Activated T-cell treated with anti-CD3 and anti-CD28 coated beads, Interleukin-2, amount 50 U/mL, for 48 hours (primary cell): Measurements from ENCODE around the gene RRBP1.

Experiments used
- DNase-seq, 2 experiments: peaks; one replicate each; pipeline ENCODE4 v3.0.0-alpha.2; 2020

RRBP1 gene

DNA sequence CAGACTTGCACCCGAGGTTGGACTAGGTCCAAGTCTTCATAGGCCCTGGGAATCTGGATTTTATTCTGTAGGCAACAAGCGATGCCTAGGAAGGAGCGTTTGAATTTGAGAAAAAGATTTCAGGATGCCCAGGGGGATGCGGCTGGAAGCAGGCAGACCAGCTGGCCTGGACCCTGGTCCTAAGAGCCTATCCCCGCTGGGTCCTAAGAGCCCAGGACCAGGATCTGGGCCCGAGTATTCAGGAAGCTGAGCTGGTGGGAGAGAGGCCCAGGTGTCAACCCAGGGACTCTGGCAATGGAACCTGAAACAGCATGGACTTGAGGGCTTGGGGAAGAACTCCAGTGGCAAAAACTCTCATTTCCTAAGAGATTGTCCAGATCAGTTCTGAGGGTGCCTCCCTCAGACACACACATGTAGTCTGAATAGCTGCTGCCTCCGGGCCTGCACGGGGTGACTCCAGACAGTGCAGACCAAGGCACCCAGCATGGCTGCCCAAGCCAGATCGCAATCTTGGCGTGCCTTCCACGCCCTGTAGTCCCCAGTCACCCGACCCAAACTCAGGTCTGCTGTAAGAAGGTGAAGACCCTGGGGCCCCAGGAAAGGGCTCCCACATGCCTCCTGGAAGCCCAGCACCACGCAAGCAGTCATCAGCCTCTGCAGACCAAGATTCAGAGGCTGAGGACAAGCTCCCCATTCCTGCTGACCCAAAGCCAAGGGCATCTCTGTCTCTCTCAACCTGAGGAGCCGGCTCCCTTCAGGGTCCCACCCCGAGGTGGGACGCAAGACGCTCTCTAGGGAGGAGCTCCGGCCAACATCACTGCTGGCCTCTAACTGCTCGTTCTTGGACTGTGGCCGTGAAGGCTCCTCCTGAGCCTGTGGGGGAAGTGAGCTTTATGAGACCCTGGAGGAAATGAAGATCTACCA, 34.4 kb downstream of the RRBP1 start:
- no peak for DNase-seq

DNA sequence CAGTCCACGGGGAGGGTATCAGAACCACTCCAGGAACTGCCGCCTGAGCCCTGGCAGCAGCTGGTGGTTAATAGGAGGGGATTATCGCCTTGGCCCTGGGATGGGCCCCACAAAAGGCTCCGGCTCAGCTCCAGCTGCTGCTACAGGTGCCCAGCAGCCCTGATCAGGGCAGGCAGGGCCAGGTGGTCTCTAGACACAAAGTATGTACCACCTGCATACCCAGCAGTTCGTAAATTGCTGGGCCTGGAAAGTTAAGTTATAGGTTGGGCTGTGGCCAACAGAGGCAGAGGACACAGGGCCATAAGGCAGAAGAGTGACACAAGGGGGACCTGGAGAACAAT, 35.1 kb downstream of the RRBP1 start:
- DNase-seq, result no peak

DNA sequence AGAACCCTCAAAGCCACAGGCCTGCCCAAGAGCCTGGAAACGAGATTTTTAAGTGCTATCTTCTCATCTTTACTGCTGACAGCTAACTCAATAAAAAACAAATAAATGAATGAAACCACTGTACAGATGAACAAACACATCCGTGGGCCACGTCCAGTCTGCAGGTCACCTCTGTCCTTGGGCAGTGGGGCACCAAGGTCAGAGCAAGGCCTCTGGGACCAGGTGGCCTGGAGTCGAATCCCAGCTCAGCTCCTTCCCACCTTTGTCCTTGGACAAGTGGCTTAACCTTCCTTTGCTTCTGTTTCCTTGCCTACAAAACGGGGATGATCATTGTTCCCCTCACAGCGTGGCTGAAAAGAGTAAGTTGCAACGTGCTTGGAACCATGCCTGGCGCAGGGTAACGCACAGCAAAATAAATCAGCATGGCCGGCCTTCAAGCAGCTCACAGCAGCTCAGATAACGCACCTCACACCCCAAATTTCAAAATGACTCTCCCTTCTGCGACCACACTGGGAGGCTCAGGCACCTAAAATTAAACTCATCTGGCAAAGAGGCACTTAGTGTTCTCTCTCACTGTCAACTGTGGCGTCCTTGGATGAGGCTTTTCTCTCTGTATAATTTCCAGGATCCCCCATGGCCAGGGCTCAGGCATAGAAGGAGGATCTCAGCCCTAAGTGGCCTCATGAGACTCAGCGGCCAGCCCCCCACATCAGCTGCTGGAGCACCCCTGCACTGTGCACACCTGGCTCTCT, 35.7 kb downstream of the RRBP1 start:
- DNase-seq, result no peak

DNA sequence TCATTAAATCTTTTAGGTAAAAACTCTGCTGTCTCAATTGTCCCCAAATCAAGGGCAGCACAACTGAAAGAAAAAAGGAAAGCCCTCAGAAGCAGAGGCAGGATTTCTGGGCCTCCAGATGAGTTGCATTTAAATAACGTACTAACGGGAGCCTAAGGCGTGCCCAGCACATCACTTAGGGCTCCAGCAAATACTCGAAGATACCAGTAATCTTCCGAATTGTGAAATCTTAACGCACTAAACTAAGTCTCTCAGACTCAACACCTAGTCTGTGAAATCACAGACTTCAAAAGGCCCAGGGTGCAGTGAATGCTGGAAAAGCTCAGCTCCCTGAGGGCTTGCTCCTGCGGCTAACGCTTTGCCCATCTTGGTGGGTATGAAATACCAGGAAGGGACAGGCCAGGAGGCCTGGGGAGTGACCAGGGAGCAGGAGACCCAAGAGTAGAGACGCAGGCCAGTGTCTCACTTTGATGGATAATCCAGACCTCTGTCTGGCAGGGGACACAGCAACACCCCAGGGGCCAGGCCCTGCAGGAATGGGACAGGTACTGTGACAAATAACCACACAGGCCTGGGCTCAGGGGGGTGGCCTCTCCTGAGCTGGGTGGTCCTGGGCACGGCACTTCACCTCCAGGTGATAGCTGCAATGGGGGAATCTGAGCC, 36.4 kb downstream of the RRBP1 start:
- DNase-seq, result no peak

DNA sequence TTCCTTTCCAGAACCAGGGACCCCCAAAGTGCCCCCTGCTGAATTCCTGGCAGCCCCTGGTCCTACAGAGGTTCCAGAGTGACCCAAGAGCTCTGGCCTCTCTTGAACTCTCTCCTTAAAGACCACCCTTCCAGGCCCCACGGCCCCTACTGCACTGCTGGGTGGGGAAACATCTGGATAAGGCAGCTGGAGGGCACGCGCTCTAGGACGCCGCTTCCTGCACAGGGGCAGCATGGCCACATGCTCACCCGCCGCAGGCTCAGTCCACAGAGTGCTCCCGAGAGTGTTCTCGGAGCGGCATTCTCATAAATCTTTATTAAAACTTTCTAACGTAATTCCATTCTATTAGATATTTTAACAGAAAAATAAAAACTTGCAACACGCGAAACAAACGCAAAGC, 37.0 kb downstream of the RRBP1 start:
- no peak for DNase-seq

DNA sequence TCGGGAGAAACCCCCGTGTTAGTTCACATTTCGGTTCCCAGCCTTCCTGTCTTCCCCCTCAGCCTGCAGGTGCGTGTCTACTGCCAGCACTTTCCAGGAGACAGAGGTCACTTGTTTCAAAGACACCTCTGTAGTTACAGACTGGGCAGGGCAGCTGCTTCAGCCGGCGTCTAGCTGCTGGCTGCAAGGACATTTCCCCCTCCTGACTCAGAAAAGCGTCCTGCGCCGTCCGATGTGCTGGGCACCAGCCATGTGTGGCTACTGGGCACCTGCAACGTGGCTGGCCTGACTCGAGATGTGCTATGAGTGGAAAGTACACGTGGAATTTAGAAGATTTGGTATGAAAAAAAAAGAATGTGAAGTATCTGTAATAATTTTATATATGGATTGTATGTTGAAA, 37.6 kb downstream of the RRBP1 start:
- DNase-seq, result no peak

DNA sequence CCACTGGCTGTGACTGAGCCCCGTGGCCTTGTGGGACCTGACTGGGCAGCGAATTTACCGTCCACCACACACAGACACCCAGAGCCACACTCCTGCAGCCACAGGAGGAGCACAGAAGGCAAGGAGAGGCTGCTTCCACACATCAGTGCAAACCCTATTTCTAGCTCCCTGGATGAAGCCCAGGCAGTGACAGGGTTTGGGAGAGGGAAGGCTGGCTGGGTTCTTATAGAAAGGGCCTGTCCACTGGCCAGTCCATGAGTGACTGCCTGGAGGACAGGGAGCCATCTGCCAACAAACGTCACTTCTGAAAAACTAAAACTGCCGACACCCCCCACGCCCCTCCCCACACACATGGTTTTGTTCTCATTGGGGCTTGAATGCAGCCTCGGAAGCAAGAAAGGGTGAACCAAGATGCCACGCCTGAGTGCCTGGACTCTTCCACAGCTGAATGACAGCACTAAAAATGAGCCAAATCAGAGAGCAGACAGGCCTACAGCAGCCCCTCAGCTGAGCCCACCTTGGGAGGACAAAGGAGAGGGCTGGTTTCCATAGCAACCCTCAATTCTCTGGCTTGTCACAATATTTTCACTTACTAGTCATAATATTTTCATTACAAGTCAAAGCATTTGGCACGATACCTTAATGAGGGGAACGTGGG, 38.4 kb downstream of the RRBP1 start:
- DNase-seq, result no peak

DNA sequence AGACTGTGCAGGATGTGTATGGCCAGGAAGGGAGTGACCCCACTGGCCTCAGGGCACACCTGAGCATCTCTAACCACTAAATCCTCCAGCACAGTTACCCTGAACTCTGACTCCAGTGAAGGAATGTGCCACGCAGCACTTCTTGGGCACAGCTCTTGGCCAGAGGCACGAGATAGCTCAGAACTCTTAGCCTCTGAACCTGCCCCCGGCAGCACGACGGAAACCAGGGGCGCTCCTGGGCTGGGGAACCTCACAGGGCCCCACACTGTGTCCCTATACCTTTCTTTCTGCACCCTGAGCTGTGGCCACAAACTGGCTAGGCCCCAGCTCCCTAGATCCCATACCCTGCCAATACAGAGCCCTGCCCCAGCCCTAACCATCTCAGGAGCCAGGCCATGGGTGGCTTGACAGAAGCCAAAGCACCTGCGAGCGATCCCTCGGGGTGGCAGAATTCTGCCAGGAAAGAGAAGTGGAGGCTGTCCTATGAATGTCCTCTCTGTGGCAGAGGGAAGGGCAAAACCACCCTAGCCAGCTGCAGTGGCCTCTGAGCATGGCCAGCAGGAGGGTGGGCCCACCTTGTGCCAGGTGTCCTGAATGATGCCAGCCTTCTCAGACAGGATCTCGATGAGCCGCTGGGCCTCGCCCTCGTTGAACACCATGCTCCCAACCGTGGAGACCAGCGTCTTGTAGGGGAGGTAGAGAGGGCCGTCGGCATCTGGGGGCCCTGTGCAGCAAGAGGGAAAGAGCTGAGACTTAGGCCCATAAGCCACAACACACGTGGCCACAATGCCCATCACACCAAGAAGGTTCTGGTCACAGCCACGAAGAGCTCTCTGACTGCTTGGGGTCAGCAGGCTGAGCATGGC, 39.4 kb downstream of the RRBP1 start:
- no peak for DNase-seq

DNA sequence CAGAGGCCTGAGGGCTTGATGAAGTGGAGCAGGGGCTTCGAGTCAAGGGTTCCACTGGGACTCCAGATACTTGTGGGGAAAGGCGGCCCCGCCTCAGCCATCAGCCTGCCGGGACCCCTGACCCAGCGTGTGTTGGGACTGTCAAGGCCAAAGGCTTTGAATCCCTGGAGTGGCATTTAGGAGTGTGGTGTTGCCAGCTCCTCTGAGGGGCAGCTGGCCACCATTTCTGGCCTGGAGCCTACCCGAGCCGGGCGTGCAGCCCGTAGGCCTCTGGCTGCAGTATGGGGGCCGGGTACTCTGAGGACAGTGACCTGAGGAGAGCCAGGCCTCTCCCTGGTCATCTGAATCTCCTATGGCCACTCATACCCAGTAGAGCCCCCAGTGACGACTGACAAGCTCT, 40.0 kb downstream of the RRBP1 start:
- no peak for DNase-seq

DNA sequence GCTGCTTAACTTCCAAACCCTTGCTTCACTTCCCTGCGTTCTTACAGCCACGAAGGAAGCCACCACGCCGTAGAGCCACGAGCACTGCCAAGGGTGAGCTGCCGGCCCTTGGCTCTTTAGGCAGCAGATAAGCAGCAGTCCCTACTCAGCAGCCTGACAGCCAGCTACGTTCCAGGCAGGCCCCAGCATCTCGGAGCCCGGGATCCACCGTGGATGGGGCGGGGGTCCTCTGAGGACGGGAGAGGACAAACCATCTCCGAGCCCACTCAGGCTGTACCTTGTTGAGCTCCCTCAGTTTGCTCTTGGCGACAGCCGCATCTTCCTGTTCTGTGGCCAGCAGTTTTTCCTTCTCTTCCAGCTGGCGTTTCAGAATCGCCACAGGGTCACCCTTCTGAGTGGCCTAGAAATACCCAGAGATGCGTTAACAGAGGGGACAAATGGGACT, 40.5 kb downstream of the RRBP1 start:
- no peak for DNase-seq

DNA sequence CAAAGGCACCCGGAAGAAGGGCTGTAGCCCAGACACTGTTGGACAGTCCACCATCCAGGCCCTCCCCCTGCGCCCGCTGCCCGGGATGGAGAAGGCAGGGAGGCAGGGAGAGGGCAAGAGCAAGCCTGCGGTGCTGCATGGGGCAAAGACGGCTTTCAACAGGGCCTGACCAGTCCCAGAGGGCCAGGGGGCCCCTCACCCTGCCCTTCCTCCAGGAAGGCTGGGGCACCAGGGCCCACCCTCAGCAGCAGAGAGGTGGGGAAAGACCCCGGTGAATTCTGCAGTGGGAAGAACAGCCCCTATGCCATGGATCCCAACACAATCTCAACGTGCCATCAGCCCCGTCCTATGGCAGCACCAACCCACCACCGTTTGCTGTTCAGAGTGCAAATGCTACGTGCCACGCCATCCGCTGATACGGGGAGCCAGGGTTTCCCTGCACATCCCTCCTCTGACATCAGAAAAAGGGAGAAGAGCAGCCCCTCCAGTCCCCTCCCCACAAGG, 41.1 kb downstream of the RRBP1 start:
- no peak for DNase-seq

DNA sequence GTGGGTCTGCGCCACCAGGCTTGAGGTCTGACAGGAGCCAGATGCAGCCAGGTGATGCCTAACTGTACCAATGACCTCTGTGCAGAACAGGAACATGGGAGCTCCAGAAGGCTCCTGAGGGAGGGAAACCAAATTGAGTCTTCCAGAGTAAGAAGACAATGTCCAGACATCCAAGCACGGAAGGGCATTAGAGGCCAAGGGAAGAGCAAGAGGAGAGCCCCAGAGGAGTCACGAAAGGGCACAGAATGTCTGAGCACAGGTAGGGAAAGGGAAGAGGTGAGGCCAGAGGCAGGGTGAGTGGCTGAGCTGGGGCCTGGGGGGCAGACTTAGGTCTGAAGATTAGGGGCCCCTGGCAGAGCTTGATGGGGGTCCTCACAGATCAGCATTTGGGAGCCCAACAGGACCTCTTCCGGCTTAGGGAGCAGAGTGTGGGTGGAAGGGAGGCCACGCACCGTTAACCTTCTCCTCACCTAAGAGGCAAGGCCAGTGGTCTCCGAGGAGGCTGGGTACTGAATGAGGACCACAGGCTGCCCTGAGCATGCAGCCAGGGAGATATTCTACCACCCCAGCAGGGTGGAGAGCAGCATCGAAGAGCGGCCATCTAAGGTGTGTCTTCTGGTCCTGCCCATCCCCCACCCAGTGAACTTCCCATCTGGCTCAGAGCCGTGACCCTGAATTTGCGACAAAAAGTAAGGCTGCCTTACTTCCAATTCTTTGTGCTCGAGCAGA, 41.7 kb downstream of the RRBP1 start:
- no peak for DNase-seq

DNA sequence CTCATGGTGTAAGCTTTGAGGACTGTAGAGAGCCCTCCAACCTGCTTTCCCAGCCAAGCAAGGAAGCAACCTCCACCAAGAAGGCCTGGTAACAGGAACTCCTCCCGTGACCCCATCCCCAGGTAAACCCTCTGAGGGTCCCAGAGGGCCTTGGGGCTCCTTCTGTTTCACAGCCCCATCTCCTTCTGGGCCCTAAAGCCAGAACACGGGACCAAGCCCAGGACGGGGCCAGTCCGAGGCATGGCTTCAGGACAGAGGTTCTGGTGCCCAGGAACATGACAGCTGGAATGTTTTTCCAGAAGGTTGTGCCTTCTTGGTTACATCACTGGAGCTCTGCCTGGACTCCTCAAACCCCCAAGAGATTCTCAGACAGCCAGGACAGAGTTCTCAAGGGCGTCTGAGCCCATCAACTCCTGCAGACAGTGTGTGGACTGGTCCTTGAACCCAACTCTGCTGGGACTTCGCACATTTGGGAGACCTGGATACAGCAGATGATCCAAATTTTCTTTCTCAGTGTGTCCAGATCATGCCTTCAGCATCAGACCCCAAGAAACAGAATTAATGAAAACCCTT, 43.1 kb downstream of the RRBP1 start:
- no peak for DNase-seq

DNA sequence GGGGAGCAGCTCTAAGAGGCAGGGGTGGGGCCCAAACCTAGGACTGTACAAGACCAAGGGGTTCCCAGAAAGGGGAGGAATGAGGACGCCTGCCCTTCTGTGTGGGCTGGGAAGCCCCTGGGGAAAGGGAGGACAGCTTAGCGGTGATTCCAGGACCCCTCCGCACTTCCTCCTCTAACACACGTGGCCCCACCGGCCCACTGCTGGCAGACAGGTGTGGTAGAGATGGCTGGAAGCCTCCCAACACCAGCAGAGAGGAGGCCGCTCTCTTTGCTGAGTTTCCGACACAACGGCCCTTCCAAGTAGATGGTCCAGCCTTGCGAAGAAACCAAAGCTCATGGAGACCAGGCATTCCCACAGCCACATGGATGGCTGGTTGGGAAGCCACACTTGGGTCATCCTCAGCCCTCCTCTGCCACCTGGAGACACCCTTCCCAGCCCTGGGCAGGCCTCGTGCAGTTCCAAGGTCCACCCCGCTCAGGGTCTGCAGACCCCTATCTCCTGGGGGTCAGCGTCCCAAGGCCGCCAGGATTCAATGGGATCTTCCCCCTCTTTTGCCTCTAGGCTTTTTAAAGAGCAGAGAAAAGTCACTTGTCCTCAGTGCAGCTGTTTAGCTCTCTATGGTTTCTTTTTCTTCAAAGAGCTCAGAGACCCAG, 43.9 kb downstream of the RRBP1 start:
- DNase-seq, result no peak

DNA sequence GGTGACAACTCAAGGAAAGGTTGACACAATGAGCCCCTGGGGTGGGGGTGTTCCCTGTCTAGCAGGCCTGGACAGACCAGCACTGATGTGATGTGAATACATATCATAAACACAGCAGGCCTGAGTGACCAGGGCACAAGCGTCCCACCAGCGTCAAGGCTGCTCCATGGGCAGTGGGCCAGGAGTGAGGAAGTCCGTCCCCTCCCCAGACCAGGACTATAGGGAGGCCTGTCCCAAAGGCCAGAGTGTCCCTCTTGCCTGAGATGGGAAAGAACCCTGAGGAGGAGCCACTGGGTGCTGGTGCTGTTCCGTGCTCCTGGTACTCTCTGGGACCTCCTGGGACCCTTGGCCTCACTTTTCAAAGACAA, 44.6 kb downstream of the RRBP1 start:
- DNase-seq, result no peak

DNA sequence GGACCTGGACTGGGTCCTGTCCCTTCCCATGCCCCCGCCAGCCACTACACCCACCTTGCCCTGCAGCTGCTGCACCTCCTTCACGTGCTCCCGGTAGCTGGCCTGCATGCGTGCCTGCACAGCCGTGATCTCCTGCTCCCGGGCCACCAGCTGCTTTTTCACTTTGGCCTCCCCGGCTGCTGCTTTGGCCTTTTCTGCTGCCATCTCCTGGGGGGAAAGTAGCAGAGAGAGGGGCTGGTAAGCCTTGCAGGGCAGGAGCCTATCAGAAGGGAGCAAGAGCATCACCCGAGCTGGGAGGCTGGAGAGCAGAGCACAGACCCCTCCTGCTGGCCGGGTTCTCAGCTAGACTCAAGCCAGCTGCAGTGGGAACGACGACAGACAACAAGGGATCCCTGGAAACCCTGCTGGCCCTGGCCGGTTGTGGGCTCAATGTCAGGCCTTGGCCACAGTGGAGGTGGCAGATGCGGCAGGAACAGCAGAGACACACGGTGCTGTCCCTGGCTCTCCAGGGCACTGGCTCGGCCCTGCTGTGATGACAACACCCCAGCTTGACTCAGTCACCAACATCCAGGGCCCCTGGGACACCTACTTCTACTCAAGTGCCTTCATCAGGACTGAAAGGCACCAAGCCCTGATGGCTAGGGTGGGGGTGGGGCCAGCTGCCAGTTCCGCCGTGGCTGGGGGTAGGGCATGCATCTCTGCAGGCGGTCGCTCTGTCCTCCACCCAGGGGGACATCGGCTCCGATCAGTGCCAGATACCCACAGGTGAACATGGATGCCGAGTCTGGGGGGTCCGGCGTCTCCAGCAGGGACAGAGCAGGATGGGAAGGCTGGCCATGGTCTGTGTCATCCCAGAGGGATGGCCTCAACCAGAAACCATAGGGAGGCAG, 45.3 kb downstream of the RRBP1 start:
- no peak for DNase-seq

DNA sequence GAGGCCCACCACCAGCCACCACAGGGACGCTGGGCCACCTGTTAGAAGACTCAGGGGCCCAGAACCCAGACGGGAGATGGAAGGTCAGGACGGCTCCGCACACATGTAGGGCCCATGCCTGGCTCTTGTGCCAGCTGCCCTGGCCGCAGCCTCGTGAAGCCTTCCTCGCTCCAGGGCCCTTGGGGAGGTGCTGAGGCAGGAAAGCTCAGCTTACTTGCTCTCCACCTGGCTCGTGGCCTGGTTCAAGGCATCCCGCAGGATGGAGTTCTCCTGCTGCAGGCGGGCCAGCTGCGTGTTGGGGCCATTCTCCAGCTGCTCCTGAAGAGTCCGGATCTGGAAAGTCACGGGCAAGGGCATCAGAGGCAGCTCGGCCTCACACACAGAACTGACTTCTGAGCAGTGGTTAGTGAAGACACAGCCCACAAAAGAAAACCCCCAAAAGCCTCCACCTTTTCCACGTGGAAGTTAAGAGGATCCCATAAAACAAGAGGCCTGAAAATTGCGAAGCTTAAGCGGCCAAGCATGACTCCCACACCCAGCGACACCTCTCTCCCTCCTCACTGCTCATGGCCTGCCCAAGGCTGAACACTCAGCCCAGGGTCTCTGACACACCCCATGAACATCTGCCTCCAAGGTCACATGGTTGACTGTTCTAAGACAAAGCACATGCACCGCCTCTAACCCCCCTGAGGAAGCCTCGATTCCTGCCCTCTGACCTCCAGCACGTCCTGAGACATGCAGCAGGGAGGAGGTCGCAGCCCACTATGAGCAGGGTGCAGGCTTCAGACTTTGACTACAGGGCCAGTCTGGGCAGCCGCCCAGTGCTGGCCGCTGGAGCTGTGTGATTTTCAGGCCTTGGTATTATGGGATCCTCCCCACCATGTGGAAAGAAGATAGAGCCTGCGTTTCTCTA, 46.5 kb downstream of the RRBP1 start:
- no peak for DNase-seq

DNA sequence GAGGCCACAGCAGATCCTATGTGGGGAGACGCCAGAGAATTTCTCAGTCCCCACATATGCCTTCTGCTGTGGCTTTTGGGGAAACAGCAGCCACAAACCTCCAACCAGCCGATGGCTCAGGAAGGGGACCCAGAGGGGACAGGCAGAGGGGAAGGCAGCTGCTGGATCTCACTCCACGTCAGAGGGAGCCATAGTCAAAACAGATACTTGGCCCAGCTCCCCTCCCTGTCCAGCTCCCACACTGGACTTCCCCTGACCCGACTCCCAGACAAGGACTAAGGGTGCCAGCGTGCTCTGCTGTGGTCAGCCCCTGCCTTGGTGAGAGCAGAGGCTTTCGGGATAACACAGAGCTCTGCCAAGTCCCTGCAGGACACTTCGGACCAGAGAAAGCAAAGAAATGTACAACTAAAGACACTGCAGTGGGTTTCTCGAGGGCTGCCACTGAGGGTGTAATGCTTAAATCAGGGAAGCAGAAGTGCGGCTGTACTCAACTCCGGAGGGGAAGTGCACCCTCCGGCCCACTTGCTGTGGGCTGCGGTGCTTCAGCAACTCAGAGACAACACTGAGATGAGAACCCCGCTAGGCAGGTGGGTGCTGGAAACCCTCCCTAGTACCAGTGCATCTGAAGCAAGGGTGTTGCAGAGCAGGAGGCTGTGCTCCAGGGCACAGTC, 47.2 kb downstream of the RRBP1 start:
- no peak for DNase-seq
